Osteocyte (in vitro differentiated cells): Measurements from ENCODE around the gene CDK2. TPM values are rescaled to one million over a fixed set of nuclear protein-coding genes. Genes with fewer than 3 reads are reported as not detected.
"Not testable (repeated sequence)": the region's sequence is repeated elsewhere in the genome, so short reads cannot be mapped to it uniquely, and the experiment has no call there.

Source experiments
- DNase-seq: peaks from one replicate; pipeline ENCODE4 v3.0.0; 2021; ENCODE audit warnings: mixed read lengths; ENCODE audit not compliant: unreplicated experiment; ENCODE audit errors: extremely low spot score
- H3K27ac Mint-ChIP-seq: one replicate; pipeline ENCODE4 v1.8.0; 2021; ENCODE audit warnings: mild to moderate bottlenecking, mixed read lengths; ENCODE audit not compliant: unreplicated experiment
- H3K27me3 Mint-ChIP-seq: one replicate; pipeline ENCODE4 v1.8.0; 2021; ENCODE audit warnings: mixed read lengths; ENCODE audit not compliant: unreplicated experiment
- H3K36me3 Mint-ChIP-seq: one replicate; pipeline ENCODE4 v1.8.0; 2021; ENCODE audit warnings: mixed read lengths; ENCODE audit not compliant: unreplicated experiment
- H3K4me1 Mint-ChIP-seq: one replicate; pipeline ENCODE4 v1.8.0; 2021; ENCODE audit warnings: mixed read lengths; ENCODE audit not compliant: unreplicated experiment
- H3K4me3 Mint-ChIP-seq: one replicate; pipeline ENCODE4 v1.8.0; 2021; ENCODE audit warnings: mild to moderate bottlenecking, moderate library complexity, mixed read lengths; ENCODE audit not compliant: unreplicated experiment
- H3K9me3 Mint-ChIP-seq: one replicate; pipeline ENCODE4 v1.8.0; 2021; ENCODE audit warnings: mixed read lengths; ENCODE audit not compliant: unreplicated experiment
- total RNA-seq: library from RNA; stranded (reverse); gene quantifications from 2 replicates; pipeline ENCODE4 v1.2.1, GENCODE V29; 2021
- TF ChIP-seq, protein P1 (sequence below): fragments of 200-600 bp; sonication (generic); IDR thresholded peaks from 2 replicates; pipeline ENCODE4 v1.5.0; 2021; ENCODE audit warnings: antibody characterized with exemption, mild to moderate bottlenecking, moderate library complexity

Gene CDK2
- total RNA-seq, 1 donor from 2014 or later = 29.6 TPM

DNA sequence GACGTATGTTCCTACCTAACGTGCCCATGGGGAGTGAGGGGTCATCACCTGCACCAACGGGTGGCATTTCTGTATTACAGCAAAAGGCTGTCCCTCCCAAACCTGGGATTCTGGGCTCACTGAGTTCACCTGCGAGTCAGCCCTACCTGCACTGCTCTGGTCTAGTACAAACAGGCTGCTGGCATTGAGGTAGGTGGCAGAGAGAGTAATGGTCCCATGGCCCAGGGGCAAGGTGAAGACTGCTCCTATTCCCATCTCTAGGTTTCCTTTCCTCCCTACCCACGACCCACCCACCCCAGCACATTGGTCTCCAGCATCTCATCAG, 30.9 kb downstream of the CDK2 start:
- TF ChIP-seq, protein P1, sequence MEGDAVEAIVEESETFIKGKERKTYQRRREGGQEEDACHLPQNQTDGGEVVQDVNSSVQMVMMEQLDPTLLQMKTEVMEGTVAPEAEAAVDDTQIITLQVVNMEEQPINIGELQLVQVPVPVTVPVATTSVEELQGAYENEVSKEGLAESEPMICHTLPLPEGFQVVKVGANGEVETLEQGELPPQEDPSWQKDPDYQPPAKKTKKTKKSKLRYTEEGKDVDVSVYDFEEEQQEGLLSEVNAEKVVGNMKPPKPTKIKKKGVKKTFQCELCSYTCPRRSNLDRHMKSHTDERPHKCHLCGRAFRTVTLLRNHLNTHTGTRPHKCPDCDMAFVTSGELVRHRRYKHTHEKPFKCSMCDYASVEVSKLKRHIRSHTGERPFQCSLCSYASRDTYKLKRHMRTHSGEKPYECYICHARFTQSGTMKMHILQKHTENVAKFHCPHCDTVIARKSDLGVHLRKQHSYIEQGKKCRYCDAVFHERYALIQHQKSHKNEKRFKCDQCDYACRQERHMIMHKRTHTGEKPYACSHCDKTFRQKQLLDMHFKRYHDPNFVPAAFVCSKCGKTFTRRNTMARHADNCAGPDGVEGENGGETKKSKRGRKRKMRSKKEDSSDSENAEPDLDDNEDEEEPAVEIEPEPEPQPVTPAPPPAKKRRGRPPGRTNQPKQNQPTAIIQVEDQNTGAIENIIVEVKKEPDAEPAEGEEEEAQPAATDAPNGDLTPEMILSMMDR = no peak
- Mint-ChIP-seq H3K36me3 (peaks cover 21% of the 10 kb centered on the region), H3K27me3 (no peaks in the 10 kb centered on the region), H3K9me3 (no peaks in the 10 kb centered on the region), H3K27ac (peak overlapping the region; percentile 87), H3K4me1 (peaks cover 18% of the 10 kb centered on the region), H3K4me3 (peak overlapping the region; percentile 95)
- DNase-seq = no peak

DNA sequence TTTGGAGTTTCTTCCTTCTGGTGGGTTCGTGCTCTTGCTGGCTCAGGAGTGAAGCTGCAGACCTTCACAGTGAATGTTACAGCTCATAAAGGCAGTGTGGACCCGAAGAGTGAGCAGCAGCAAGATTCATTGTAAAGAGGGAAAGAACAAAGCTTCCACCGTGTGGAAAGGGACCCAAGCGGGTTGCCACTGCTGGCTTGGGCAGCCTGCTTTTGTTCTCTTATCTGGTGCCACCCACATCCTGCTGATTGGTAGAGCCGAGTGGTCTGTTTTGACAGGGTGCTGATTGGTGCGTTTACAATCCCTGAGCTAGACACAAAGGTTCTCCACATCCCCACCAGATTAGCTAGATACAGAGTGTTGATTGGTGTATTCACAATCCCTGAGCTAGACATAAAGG, 32.9 kb downstream of the CDK2 start:
- not testable (repeated sequence) for H3K27me3 Mint-ChIP-seq, H3K9me3 Mint-ChIP-seq, DNase-seq, H3K4me3 Mint-ChIP-seq, H3K27ac Mint-ChIP-seq
- H3K4me1 Mint-ChIP-seq = peaks cover 18% of the 10 kb centered on the region
- H3K36me3 Mint-ChIP-seq = peaks cover 14% of the 10 kb centered on the region

DNA sequence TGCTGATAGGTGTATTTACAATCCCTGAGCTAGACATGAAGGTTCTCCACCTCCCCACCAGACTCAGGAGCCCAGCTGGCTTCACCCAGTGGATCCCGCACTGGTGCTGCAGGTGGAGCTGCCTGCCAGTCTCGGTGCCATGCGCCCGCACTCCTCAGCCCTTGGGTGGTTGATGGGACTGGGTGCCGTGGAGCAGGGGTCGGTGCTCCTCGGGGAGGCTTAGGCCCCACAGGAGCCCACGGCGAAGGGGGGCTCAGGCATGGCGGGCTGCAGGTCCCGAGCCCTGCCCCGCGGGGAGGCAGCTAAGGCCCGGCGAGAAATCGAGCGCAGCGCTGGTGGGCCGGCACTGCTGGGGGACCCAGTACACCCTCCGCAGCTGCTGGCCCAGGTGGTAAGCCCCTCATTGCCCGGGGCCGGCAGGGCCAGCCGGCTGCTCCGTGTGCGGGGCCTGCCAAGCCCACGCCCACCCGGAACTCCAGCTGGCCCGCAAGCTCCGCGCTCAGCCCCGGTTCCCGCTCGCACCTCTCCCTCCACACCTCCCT, 33.4 kb downstream of the CDK2 start:
- not testable (repeated sequence) for H3K4me3 Mint-ChIP-seq, H3K27me3 Mint-ChIP-seq, H3K9me3 Mint-ChIP-seq, DNase-seq, H3K27ac Mint-ChIP-seq
- H3K4me1 Mint-ChIP-seq = peaks cover 18% of the 10 kb centered on the region
- peaks cover 16% of the 10 kb centered on the region for H3K36me3 Mint-ChIP-seq

DNA sequence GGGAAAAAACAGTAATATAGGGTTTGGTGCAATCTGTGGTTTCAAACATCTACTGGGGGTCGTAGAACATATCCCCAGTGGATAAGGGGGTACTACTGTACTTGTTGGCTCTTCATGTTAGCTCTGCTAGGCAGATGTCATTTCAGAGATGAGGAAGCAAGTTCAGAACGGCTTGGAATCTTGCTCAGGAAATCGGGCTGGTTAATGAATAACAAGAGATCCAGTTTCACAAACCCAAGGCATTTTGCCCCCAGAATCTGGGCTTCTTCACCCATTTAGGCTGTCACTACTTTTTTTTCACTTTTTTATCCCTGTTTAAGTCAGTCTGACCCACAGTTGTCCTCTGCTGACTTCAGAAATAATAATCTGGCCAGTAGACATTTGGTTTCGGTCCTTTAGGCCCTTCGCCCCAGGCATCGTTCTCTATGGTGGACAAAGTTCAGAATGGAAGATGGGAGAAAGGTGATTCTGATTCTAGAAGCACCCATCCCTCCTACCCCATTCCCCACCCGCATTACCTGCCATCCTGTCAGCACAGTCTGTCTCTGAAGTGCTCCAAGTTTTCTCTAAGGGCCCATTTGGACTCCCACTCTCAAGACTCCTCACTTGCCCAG, 35.0 kb downstream of the CDK2 start:
- no peak for DNase-seq
- H3K36me3 Mint-ChIP-seq = peaks cover 16% of the 10 kb centered on the region
- peak overlapping the region; percentile 48 for H3K27ac Mint-ChIP-seq
- H3K4me3 Mint-ChIP-seq = no peak overlapping the region
- no peaks in the 10 kb centered on the region for H3K27me3 Mint-ChIP-seq
- H3K4me1 Mint-ChIP-seq = peaks cover 11% of the 10 kb centered on the region
- TF ChIP-seq, protein P1 = no peak
- no peaks in the 10 kb centered on the region for H3K9me3 Mint-ChIP-seq

DNA sequence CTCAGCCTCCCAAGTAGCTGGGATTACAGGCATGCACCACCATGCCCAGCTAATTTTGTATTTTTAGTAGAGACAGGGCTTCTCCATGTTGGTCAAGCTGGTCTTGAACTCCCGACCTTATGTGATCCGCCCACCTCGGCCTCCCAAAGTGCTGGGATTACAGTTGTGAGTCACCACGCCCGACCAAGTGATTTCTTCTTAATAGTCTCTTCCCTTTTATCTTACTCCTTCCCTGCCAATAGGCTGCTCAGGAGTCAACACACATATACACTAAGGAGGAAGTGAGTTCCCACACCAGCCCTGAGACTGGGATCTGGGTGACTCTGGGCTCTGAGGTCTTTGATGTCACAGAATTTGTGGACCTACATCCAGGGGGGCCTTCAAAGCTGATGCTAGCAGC, 36.7 kb downstream of the CDK2 start:
- H3K9me3 Mint-ChIP-seq, DNase-seq, H3K27me3 Mint-ChIP-seq, H3K27ac Mint-ChIP-seq, H3K4me3 Mint-ChIP-seq: not testable (repeated sequence)
- Mint-ChIP-seq H3K4me1 (peaks cover 14% of the 10 kb centered on the region), H3K36me3 (peaks cover 16% of the 10 kb centered on the region)

DNA sequence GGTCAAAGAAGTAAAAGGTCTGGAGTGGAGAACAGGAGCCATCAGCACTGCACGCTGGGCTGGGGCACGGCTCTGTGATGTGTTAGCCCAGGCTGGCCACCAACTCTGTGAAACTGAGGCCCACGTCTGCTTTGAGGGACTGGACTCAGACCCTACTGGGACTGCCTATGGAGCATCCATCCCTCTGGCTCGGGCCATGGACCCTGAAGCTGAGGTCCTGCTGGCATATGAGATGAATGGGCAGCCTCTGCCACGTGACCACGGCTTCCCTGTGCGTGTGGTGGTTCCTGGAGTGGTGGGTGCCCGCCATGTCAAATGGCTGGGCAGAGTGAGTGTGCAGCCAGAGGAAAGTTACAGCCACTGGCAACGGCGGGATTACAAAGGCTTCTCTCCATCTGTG, 37.6 kb downstream of the CDK2 start:
- TF ChIP-seq, protein P1 = no peak
- Mint-ChIP-seq H3K36me3 (peaks cover 16% of the 10 kb centered on the region), H3K4me3 (no peak overlapping the region), H3K4me1 (peaks cover 18% of the 10 kb centered on the region), H3K9me3 (no peaks in the 10 kb centered on the region), H3K27me3 (no peaks in the 10 kb centered on the region), H3K27ac (no peak overlapping the region)
- no peak for DNase-seq
